Breast epithelium (tissue), 4 donors: ENCODE measurements around the gene TRNAU1AP. TPM values are rescaled to one million over a fixed set of nuclear protein-coding genes. Genes with fewer than 3 reads are reported as not detected.
"Not testable (repeated sequence)": the region's sequence is repeated elsewhere in the genome, so short reads cannot be mapped to it uniquely, and the experiment has no call there.

Source experiments
- DNase-seq, 2 donors: peaks; one replicate each; pipeline ENCODE4 v3.0.0-alpha.2; 2019; ENCODE audit warnings: low spot score in 2 of 2
- H3K27ac ChIP-seq, 2 donors: fragments of 200-600 bp; sonication (generic) in 1 of 2; one replicate each; pipeline ENCODE4 v1.5.1; 2016 to 2019; ENCODE audit warnings: mild to moderate bottlenecking in 1 of 2
- H3K27me3 ChIP-seq, 2 donors: fragments of 200-600 bp; sonication (generic) in 1 of 2; one replicate each; pipeline versions ENCODE4 v1.5.1 to v1.6.0; 2017 to 2019; ENCODE audit warnings: control low read depth in 1 of 2, mild to moderate bottlenecking in 1 of 2
- H3K36me3 ChIP-seq: fragments of 200-600 bp; one replicate; pipeline ENCODE4 v1.5.1; 2019
- H3K4me1 ChIP-seq, 2 donors: fragments of 200-600 bp; sonication (generic); one replicate each; pipeline ENCODE4 v1.5.1; 2016 to 2019; ENCODE audit warnings: control low read depth in 1 of 2
- H3K4me3 ChIP-seq, 3 donors: fragments of 200-600 bp; sonication (generic); 1 replicate in 2 of 3; 2 replicates in 1 of 3; pipeline ENCODE4 v1.5.1; 2016 to 2019; ENCODE audit warnings: mild to moderate bottlenecking in 3 of 3, moderate library complexity in 2 of 3
- H3K9me3 ChIP-seq, 2 donors: fragments of 200-600 bp; sonication (generic) in 1 of 2; one replicate each; pipeline ENCODE4 v1.5.1; 2016 to 2019; ENCODE audit warnings: control low read depth in 1 of 2
- CTCF ChIP-seq, 3 donors: fragments of 450-650 bp; IDR thresholded peaks; one replicate each; pipeline ENCODE4 v1.5.1; 2016 to 2017; ENCODE audit warnings: antibody characterized with exemption in 3 of 3, mild to moderate bottlenecking in 3 of 3, moderate library complexity in 3 of 3
- POLR2A ChIP-seq: fragments of 450-650 bp; IDR thresholded peaks from one replicate; pipeline ENCODE4 v1.6.1; 2016; ENCODE audit warnings: antibody characterized with exemption, mild to moderate bottlenecking, moderate library complexity
- POLR2AphosphoS5 ChIP-seq, 3 donors: sonication (generic); formaldehyde crosslinking; IDR thresholded peaks; one replicate each; pipeline ENCODE4 v1.6.1; 2017; ENCODE audit warnings: antibody characterized with exemption in 3 of 3
- intact Hi-C: fragments of 100-400 bp; cut with DNase I; formaldehyde crosslinking; loops from one replicate; pipeline ENCODE4 v1.15.1; 2023; ENCODE audit warnings: low total_unique reads
- total RNA-seq, 3 donors: library from RNA; depleted of rRNA; stranded (reverse); fragments of >200 nt; gene quantifications; one replicate each; pipeline ENCODE4 v1.1.0, GENCODE V29; 2016

The TRNAU1AP gene
- total RNA-seq, 3 donors from 2014 or later = 22.0 to 27.8 (median 27.1) TPM

GRCh38 chr1:28510273-28510969 is 42.5 kb upstream of the TRNAU1AP start:
- DNase-seq = no peak
- H3K9me3 ChIP-seq = no peaks in the 10 kb centered on the region
- H3K4me1 ChIP-seq = peaks cover 0 to 34% of the 10 kb centered on the region in 2 donors
- H3K36me3 ChIP-seq = no peaks in the 10 kb centered on the region
- peak overlapping the region in 1 of 3 donors; percentile 79 for H3K4me3 ChIP-seq
- TF ChIP-seq POLR2AphosphoS5 (IDR thresholded peaks at IDR 0.05) = no peak
- TF ChIP-seq POLR2A = no peak
- TF ChIP-seq CTCF (IDR thresholded peaks at IDR 0.05) = no peak
- intact Hi-C loops = no loop called here
- H3K27me3 ChIP-seq = no peaks in the 10 kb centered on the region
- peak overlapping the region; percentile 81 to 86 for H3K27ac ChIP-seq

- Histone ChIP-seq H3K27ac (no peak overlapping the region), H3K36me3 (no peaks in the 10 kb centered on the region), H3K9me3 (no peaks in the 10 kb centered on the region), H3K4me3 (peak overlapping the region in 1 of 3 donors; percentile 79), H3K27me3 (no peaks in the 10 kb centered on the region), H3K4me1 (peaks cover 0 to 34% of the 10 kb centered on the region in 2 donors)
- no peak for TF ChIP-seq POLR2AphosphoS5 (IDR thresholded peaks at IDR 0.05)
- TF ChIP-seq POLR2A = no peak
- no peak for TF ChIP-seq CTCF (IDR thresholded peaks at IDR 0.05)
- DNase-seq = no peak
- intact Hi-C loops = no loop called here
Measured at GRCh38 chr1:28510970-28511440, 41.9 kb upstream of the TRNAU1AP start.

- TF ChIP-seq POLR2A (no peak), CTCF (IDR thresholded peaks at IDR 0.05) (no peak), POLR2AphosphoS5 (IDR thresholded peaks at IDR 0.05) (no peak)
- Histone ChIP-seq H3K36me3 (no peaks in the 10 kb centered on the region), H3K27me3 (no peaks in the 10 kb centered on the region), H3K9me3 (no peaks in the 10 kb centered on the region), H3K27ac (peak overlapping the region in 1 of 2 donors; percentile 33), H3K4me1 (peaks cover 0 to 33% of the 10 kb centered on the region in 2 donors), H3K4me3 (no peak overlapping the region)
- DNase-seq = no peak
- intact Hi-C loops = no loop called here
Measured at GRCh38 chr1:28512058-28512611, 40.8 kb upstream of the TRNAU1AP start.

GRCh38 chr1:28514445-28514933 is 38.4 kb upstream of the TRNAU1AP start:
- H3K27me3 ChIP-seq, H3K27ac ChIP-seq, H3K4me3 ChIP-seq, H3K36me3 ChIP-seq, H3K9me3 ChIP-seq, DNase-seq, intact Hi-C loops: not testable (repeated sequence)
- H3K4me1 ChIP-seq = peaks cover 3 to 17% of the 10 kb centered on the region in 2 donors

GRCh38 chr1:28516518-28516956 is 36.3 kb upstream of the TRNAU1AP start:
- intact Hi-C loops = no loop called here
- Histone ChIP-seq H3K27me3 (no peaks in the 10 kb centered on the region), H3K27ac (no peak overlapping the region), H3K36me3 (no peaks in the 10 kb centered on the region), H3K4me1 (peaks cover 3 to 8% of the 10 kb centered on the region in 2 donors), H3K9me3 (no peaks in the 10 kb centered on the region), H3K4me3 (no peak overlapping the region)
- no peak for DNase-seq
- TF ChIP-seq POLR2A = no peak

- Histone ChIP-seq H3K36me3 (no peaks in the 10 kb centered on the region), H3K4me1 (peaks cover 3 to 8% of the 10 kb centered on the region in 2 donors), H3K27ac (peak overlapping the region; percentile 67 to 88), H3K4me3 (peak overlapping the region; percentile 56 to 75 (median 67)), H3K9me3 (no peaks in the 10 kb centered on the region), H3K27me3 (no peaks in the 10 kb centered on the region)
- TF ChIP-seq CTCF (IDR thresholded peaks at IDR 0.05) (no peak), POLR2AphosphoS5 (IDR thresholded peaks at IDR 0.05) (no peak), POLR2A (no peak)
- no peak for DNase-seq
- intact Hi-C loops = no loop called here
Measured at GRCh38 chr1:28517649-28517999, 35.3 kb upstream of the TRNAU1AP start.
